NCI-H2227 (cell line): ENCODE data around the gene PGAP1.
A peak's percentile ranks its signal among the peaks of the same experiment; 100 is the strongest.

Source experiments
- DNase-seq: peaks from one replicate; lab custom pipeline; 2025; ENCODE audit not compliant: unreplicated experiment; lab: John Stamatoyannopoulos, UW

PGAP1 gene

DNA sequence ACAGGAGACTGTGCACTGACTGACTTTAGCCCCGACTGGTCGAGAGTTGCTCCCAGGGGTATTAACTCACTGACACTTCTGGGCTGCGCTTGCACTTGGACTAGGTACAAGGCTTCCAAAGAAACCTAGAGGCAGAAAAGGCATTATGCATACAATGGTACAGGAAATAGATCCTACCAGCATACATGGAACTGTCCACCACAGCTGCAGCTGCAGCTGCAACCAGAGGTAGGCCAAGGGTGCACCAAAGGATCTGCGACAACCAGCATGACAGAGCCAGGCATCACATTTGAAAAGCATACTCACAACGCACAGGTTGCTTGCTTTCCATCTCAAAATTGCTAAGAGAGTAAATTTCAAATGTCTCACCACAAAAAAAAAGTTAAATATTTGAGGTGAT, 22.6 kb upstream of the PGAP1 start:
- DNase-seq, result no peak

DNA sequence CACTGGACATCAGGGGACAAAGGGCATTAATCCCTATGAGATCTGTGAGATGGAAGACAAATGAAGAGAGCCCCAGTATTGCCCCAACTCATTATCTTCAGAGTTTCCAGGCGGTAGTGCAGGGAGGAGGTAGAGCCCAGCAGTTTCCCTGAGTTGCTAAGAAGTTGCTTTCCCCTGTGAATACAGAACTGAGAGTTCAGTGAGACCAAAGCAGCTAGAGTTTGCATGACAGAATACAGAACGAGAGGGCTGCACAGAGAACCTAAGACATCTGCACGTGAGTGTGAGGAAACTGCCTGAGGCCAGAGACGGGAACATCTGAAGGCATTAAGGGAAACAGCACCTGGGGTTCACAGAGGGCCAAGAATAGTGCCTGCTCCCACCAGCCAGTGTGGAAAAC, 18.1 kb upstream of the PGAP1 start:
- no peak for DNase-seq

DNA sequence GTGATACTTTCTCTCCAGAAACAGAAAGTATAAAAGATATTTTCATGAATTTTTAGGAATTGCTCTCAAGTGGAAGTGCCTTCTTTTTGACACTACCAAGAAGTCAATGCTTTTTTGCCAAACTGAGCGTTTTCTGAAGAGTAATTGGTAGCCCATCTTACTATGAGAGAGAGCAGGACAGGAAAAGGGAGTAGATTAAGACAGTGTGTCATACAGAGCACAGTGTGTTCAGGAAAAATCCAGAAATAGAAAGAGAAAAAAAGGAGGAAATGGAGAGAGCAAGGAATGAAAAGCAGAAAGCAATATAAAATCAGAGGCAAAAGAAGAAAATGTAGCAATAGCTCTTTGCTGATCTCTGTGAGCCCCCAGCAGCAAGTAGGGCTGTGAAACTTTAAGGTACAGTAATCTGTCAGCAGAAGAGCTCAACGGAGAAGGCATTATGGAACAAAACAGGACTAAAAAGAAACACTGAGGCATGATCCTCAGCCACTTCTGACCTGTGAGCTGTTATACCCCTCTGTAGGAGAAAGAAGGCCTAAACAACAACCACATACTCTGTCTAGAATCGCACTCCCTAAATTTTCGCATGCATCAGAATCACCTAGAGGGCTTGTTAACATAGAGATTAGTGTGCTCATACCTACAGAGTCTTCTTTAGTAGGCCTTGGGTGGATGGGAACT, 15.0 kb upstream of the PGAP1 start:
- no peak for DNase-seq

DNA sequence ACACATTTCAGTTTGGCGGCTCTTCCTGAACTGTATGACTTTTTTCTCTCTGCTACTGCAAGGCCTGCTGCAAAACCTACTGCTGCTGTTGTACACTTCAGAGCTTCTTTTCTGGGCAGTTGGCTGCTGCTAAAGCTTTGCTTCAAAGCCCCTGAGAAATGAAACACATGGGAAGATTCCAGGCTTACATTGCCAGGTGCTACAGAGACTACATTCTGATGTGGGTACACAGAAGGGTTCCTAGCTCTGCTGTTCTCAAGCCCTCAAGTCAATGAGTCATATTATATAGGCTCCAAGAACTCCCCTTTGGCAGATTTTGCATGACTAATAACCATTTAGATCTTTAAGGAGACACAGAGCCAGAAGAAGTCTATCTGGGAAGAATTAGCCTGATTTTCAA, 12.9 kb upstream of the PGAP1 start:
- DNase-seq, result no peak

DNA sequence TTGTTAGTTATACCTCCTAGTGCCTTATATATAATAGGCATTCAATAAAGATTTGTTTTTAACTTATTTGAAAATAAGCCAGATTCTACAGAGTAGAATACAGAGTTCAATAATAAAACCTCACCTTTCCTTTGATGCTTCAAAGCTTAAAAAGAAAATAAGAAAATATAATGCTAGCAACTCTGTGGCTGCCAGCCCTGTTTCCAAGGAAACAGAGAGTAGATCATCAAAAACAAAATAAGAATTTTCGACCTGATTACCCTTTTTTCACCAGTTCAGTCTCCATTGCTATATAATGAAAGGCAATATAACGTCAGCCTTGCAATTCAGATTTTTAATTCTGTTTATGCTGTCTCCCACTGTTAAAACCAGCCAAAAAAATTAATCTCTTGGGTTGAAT, 8.9 kb upstream of the PGAP1 start:
- DNase-seq, result no peak

DNA sequence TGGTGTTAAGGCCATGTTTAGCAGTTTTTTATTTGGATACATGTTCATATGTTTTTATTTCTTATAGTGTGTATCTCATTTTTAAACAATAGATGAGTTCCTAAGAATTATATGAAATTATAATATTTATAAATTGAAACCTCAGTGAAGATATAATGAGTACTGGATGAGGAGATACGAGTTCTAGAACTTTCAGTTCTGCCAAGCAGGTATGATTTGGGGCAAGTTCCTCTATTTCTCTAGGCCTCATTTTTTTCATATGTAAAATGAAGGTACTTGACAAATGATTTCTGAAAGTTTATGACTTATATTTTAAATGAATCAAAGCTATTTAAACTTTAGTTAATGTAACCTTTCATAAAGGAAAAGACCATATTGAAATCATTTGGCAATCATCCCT, 8.2 kb upstream of the PGAP1 start:
- no peak for DNase-seq

DNA sequence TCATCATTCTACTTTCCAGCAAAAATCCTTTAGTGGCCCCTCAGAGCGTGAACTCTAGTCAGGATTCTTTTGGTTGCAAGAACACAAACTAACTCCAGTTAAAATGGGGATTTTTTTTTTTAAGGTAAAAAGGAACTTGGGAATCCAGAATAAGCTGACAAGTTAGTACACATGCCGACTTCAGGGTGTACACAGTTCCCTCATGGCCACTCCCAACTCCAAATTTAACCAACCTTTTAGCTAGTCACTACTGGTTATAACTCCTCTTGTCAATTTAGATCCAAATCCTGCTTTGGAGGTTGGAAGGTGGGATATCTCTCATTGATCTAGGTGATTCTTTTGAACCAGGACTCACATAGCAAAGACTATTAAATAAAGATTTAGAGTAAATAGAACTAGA, 5.0 kb upstream of the PGAP1 start:
- DNase-seq, result no peak

DNA sequence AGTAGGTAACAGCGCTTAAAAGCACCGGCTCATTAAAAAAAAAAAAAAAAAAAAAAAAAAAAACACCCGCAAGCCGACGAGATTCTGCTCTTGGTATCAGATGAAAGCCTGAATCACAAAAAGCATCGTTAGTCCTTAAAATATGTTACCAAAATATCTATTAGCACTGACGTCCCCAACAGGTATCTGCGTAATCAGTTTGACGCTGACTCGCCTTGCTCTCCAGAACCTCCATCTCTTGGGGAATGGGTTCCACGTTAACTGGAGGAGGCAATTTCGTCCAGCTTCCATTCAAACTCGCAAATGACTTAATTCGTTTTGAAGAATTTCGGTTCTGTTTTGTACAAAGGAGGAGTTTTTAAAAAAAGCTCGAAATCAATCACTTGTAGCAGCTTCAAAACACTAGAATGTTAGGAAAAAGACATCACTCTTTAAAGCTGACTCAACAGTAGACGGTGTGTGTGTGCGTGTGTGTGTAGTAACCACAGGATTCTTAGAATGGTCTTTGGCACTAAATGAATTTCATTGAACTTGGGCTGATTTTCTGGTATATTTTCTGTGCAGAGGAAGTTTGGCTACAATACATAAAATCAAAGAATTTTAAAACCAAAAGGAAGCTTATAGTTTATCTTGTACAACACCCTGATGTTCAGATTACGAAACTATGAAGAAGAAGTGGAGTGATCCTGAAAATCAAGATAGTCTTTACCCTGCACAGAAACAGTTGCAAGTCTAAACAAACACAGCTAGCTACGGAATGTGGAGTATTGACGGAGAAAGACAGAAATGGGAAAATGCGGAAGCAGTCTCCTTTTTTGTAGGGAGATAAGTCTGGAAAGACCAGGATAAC, 1.1 kb upstream of the PGAP1 start:
- DNase-seq, result peak; percentile 84

DNA sequence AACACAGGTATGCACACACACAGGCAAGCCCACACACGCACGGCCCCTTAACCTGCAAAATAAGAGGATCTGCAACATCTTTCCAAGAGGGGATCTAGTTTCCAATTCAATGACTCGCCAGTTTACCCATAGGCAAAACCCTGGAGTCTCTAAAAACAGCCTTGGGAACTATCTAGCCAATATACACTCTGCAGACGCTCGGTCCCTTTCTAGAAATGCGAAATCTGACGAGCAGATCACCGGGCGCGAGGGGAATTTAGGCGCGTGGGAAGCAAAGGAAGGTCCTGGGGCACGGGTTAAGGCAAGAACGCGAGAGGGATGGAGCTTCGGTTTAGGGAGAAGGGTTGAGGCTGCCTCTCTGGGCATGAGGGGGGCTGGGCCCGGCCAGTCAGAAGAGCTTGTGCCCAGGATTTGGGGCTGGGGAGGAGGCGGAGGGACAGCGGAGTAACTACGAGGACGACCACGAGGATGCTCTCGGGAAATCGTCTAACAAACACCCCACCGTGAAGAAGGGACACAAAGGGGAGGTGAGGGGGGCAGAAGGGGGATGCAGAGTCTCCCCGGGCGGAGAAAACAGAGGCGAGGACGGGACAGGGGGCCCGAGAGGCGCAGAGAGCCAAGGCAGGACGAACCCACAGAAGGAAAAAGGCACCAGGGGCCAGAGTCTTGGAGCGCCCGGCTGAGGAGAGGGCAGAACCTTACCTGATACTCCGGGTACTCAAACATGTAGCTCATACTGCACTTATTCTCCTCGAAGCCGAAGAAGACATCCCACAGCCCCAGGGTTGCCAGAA, 542 bp downstream of the PGAP1 start:
- peak; percentile 74 for DNase-seq

DNA sequence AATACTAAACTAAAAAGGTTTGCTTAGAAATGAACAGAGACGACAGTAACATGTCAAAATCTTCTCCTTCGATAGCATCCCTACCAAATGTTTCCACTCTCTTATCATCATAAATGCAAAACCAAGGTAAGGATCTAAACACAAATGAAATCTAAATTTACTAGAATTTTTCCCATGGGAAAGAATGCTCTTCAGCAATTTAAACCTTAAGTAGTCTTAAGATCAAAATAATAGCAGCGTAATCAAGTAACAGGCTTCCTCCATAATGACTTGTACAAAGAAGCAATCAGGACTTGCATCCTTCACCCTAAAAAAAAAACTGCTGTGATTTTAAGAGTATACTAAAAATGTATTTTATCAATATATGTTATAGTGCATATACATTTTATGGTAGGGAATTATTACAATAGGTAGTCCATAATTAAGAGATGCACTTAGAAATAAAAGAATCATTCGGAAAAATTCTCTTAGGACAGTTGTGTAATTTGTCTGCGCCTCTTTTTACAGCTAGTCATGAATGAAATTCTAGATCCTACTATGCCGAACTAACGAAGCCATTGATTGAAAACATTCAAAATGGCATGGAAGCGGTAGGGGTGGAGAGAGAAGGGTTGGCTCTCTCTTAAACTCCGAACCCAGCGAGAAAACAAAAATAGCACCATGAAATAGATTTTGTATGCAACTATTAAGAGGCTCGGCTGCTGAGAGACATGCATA, 1.3 kb downstream of the PGAP1 start:
- no peak for DNase-seq

DNA sequence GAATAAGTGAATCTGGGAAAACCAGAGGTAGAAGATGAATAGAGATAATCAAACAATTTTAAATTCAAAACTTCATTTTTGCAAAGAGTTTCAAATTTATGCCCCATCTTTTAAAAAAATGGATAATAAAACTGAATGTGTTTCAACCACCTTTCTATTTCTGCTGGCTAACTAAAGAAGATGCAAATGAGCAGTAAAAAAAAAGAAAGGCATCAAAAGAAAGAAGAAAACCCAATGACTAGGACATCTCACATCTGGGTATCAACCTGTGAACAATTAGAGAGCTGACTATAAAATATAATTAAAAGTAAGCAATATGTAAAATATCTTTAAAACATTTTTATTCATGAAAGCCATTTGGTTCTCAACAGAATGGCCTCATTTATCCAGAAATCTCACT, 2.5 kb downstream of the PGAP1 start:
- no peak for DNase-seq

DNA sequence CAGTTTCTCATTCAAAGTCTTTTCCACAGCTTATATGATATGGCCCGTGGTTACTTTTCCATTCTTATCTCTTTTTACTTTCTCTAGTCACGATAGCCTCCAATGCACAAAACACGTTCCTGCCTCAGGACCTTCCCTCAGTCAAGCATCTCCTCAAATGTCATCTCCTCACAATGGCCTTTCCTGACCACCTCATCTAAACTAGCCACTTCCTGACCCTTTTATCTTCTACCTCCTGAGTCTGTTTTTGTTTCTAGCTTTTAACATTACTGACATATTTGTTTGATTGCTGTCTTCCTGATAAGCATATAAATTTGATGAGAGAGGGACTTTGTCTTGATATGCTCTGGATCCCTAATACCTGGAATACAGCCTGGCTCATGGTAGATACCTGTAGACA, 7.6 kb downstream of the PGAP1 start:
- DNase-seq, result no peak

DNA sequence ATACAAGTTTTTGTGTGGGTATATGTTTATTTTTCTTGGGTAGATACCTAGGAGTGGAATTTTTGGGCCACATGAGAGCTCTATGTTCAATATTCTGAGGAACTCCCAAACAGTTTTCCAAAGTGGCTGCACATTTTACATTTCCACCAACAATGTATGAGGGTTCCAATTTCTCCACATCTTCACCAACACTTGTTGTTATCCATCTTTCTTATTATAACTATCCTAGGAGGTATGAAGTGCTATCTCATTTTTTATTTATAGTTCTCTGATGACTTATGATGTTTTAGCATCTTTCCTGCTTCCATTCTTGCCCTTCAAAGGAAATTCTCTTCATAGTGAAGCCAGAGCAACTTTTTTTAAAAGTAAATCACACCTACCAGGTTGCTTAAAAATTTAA, 8.7 kb downstream of the PGAP1 start:
- DNase-seq, result no peak

DNA sequence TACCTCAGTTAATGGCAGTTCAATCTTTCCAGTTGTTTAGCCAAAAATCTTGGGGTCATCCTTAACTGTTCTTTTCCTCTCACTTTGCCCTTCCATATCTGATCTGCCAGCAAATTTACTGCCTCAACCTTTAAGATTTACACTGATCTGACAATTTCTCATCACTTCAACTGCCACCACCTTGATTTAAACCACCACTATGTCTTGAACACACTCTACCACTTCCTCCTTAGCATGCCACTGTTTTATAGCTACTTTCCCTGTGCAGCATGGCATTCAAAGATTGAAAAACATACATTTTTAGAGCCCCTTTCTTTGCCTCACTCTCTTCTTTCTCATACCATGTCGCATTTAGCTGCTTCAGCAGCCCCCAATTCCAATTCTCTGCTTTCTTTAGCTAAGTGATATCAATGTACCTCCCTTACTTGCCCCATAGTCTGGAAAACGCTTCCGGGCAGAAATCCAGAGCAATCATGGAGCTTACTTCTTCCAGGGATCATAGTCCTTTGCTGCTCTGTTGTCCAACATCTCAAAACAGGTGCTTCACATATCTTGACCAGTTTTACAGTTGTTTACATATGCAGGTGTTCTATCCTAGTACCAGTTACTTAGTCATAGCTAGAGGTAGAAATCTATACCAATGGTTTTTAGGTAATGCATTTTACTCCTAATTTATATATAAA, 10.9 kb downstream of the PGAP1 start:
- no peak for DNase-seq

DNA sequence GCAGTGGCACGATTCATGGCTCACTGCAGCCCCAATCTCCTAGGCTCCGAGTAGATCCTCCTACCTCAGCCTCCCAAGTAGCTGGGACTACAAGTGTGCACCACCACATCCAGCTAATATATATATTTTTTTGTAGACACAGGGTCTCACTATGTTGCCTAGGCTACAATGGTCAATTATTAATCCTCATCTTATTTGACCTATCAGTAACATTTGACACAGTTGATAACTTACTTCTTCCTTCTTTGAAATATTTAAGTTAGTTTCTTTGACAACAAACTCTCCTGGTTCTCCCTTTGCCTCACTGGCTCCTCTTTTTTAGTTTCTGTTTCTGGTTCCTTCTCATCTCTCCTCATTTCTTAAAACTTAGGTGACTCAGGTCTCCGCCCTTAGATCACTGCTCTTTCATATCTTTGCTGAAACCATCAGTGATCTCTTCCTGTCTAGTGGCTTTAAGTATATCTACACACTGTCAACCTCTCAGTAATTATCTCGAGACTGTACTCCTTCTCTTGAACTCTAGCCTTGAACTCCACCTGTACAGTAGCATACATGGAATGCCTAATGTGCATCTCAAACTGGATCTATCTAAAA, 11.5 kb downstream of the PGAP1 start:
- no peak for DNase-seq

DNA sequence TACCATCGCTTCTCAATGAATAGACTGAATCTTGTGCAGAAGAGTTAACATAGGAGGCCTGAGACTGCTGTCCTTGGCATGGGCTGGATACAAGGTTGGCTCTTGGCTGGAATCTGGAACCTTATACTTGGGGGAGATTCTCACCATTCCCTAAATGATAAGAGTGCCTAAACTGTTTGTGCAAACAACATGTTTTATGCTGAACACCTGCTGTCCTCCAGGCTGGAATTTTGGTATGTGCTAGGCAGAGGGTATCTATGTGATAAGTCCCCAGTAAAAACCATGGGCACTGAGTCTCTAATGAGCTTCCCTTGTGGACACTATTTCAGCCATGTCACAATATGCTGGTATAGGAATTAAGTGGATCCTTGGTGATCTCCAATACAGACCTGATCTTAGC, 12.8 kb downstream of the PGAP1 start:
- DNase-seq, result no peak

DNA sequence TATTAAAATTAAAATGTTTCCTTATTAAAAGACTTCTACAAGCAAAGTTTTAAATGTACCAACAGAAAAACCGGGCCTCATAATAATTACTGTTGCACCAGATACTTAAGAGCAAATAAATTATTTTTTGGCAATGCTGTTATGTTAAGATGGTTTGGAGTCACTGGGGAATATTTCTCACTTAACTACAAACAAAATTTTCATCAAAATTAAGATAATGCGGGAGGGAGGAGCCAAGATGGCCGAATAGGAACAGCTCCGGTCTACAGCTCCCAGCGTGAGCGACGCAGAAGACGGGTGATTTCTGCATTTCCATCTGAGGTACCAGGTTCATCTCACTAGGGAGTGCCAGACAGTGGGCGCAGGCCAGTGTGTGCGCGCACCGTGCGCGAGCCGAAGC, 21.1 kb downstream of the PGAP1 start:
- DNase-seq, result peak; percentile 13

DNA sequence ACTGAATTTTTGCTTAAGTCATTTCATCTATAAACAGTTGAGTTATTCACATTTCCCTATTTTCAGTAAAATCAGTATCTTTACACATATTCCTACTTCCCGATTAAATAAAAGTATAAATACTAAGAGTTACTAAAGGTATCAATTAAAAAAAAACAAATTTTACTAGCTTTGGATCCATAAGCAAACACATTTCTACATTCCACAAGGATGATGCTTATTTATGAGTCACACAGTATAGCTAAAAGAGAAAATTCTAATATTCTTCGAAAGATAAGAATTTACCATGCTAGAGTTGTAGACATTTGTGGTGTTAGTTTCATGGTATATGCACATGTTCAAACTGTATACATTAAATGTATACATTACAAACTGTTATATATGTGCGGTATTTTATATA, 23.7 kb downstream of the PGAP1 start:
- no peak for DNase-seq

DNA sequence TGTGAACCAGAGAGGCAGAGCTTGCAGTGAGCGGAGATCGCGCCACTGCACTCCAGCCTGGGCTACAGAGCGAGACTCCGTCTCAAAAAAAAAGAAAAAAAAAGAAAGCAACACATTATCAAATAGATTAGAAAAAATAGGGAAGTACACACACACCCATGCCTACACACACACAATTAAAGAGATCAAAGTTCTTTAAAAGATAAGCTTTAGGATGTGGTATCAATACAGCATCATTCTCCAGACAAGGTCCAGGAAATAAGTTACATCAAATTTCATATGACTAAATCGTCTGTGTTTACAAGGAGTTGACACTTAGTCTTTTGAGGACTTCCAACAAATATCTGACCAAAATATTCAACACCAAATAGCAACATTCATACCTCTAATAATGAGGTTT, 25.7 kb downstream of the PGAP1 start:
- DNase-seq, result no peak

DNA sequence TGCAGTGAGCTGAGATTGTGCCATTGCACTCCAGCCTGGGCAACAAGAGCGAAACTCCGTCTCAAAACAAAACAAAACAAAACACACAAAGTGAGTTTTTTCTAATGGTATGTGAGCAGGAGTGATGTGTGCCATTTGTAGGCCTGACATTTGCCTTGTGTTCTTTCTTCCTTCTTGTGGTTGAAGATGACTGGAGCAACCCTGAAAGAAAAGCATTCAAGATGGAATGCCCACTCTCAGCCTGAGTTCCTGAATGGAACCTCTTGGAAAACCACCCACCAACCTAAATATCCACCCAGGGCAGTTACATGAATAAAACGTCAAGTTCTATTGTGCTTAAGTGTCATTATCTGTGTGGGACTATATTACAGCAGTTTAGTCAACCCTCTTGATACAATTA, 26.5 kb downstream of the PGAP1 start:
- DNase-seq, result no peak
